Neural progenitor cell (in vitro differentiated cells): ENCODE results near the gene SLX4.

Experiments
- EZH2 ChIP-seq: fragments of 200-600 bp; sonication (generic); IDR thresholded peaks from 2 replicates; pipeline ENCODE4 v1.6.1; 2017; ENCODE audit warnings: antibody characterized with exemption, mild to moderate bottlenecking, moderate library complexity
- EZH2phosphoT487 ChIP-seq: fragments of 200-600 bp; sonication (generic); IDR thresholded peaks from 2 replicates; pipeline ENCODE4 v1.6.1; 2017; ENCODE audit warnings: antibody characterized with exemption
- TF ChIP-seq, protein P1 (sequence below): fragments of 200-600 bp; sonication (generic); IDR thresholded peaks from 2 replicates; pipeline ENCODE4 v1.5.1; 2017; ENCODE audit warnings: antibody characterized with exemption, mild to moderate bottlenecking

DNA sequence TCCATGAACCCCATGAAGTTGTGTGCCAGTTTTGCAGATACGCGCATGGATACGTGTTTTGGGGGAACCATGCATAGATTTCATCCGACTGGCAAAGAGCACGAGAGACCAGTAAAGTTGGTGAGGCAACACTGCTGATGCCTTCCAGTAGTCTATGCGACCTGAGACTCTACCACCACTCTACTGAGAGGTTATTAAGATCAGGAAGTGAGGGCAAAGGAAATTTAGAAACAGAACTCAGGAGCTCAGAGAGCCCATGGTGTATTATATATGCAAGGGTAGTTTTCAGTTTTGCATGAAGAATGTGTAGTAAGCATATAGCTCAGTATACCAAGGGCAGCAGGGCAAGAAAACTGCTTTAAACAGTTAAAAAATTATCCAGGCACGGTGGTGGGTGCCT lies 4.2 kb downstream of the SLX4 start:
- TF ChIP-seq EZH2 (no peak), EZH2phosphoT487 (no peak)
- TF ChIP-seq, protein P1, sequence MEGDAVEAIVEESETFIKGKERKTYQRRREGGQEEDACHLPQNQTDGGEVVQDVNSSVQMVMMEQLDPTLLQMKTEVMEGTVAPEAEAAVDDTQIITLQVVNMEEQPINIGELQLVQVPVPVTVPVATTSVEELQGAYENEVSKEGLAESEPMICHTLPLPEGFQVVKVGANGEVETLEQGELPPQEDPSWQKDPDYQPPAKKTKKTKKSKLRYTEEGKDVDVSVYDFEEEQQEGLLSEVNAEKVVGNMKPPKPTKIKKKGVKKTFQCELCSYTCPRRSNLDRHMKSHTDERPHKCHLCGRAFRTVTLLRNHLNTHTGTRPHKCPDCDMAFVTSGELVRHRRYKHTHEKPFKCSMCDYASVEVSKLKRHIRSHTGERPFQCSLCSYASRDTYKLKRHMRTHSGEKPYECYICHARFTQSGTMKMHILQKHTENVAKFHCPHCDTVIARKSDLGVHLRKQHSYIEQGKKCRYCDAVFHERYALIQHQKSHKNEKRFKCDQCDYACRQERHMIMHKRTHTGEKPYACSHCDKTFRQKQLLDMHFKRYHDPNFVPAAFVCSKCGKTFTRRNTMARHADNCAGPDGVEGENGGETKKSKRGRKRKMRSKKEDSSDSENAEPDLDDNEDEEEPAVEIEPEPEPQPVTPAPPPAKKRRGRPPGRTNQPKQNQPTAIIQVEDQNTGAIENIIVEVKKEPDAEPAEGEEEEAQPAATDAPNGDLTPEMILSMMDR = no peak
